Coronary artery (tissue), 2 donors: ENCODE results near the gene LPP.

Source experiments
- DNase-seq: peaks from one replicate; pipeline ENCODE4 v3.0.0-alpha.2; 2017; ENCODE audit warnings: low spot score
- H3K27ac ChIP-seq, 2 donors: fragments of 200-600 bp; sonication (generic); one replicate each; pipeline ENCODE4 v1.5.1; 2016 to 2019
- H3K4me3 ChIP-seq: fragments of 200-600 bp; sonication (generic); 2 replicates; pipeline ENCODE4 v1.5.1; 2016; ENCODE audit warnings: mild to moderate bottlenecking, moderate library complexity
- CTCF ChIP-seq: fragments of 200-600 bp; sonication (generic); IDR thresholded peaks from one replicate; pipeline ENCODE4 v1.5.1; 2019; ENCODE audit warnings: antibody characterized with exemption

Gene LPP

GRCh38 chr3:188217726-188218125 lies 63.8 kb downstream of the LPP start:
- H3K4me3 ChIP-seq = peak overlapping the region; percentile 69
- DNase-seq = no peak
- peak overlapping the region; percentile 94 to 96 for H3K27ac ChIP-seq
- no peak for TF ChIP-seq CTCF

- DNase-seq = no peak
- H3K4me3 ChIP-seq = peak overlapping the region; percentile 12
- TF ChIP-seq CTCF = no peak
- H3K27ac ChIP-seq = peak overlapping the region; percentile 94 to 96
Measured at GRCh38 chr3:188218603-188219002, 64.6 kb downstream of the LPP start.

- DNase-seq = no peak
- TF ChIP-seq CTCF = no peak
- Histone ChIP-seq H3K27ac (peak overlapping the region; percentile 94 to 96), H3K4me3 (peak overlapping the region; percentile 12)
Measured at GRCh38 chr3:188219147-188219546, 65.2 kb downstream of the LPP start.

- H3K4me3 ChIP-seq = peak overlapping the region; percentile 14
- H3K27ac ChIP-seq = peak overlapping the region; percentile 94 to 96
- DNase-seq = no peak
- no peak for TF ChIP-seq CTCF
Measured at GRCh38 chr3:188220097-188220788, 66.3 kb downstream of the LPP start.

- TF ChIP-seq CTCF = no peak
- Histone ChIP-seq H3K27ac (peak overlapping the region; percentile 94 to 96), H3K4me3 (peak overlapping the region; percentile 14)
- DNase-seq = peak; percentile 88
Measured at GRCh38 chr3:188220988-188221818, 67.2 kb downstream of the LPP start.

- no peak for DNase-seq
- Histone ChIP-seq H3K4me3 (no peak overlapping the region), H3K27ac (peak overlapping the region; percentile 72 to 94)
- TF ChIP-seq CTCF = no peak
Measured at GRCh38 chr3:188223936-188224335, 70.0 kb downstream of the LPP start.
